ENCODE measurements around the gene MSH5. TPM values are rescaled to one million over a fixed set of nuclear protein-coding genes. Genes with fewer than 3 reads are reported as not detected.
A peak's percentile ranks its signal among the peaks of the same experiment; 100 is the strongest.

The MSH5 gene
- total and polyA plus RNA-seq, 2 of the 13 experiments (the other 11 are each of a cell fraction or from before 2014, with no cell fraction given), result 10.2 to 38.7 TPM

GRCh38 chr6:31729515-31729978 is 10.3 kb upstream of the MSH5 start (continued):
- no peak for TF ChIP-seq FOXO4 (CRISPR knock-in tag; conservative IDR thresholded peaks at IDR 0.05)
- no peak for TF ChIP-seq ARID2 (CRISPR knock-in tag; IDR thresholded peaks at IDR 0.05; ENCODE audit: borderline replicate concordance)
- 0 out of 2 replicates have a peak, but pooled peaks have one; percentile 33 for TF ChIP-seq SNAPC2 (CRISPR knock-in tag; IDR thresholded peaks at IDR 0.05)
- peak; percentile 71; the same call in 1 of the 2 replicates for TF ChIP-seq NKX3-1 (CRISPR knock-in tag; IDR thresholded peaks at IDR 0.05)
- TF ChIP-seq ZNF672 (CRISPR knock-in tag; IDR thresholded peaks at IDR 0.05), result no peak
- TF ChIP-seq POLR2A (IDR thresholded peaks at IDR 0.05; ENCODE audit: insufficient read depth in 1 of 2, low read depth in 2 of 2, low read length in 2 of 2), result peak in 1 of 2 experiments; percentile 74; a peak in 2 of 4 replicates
- no peak for TF ChIP-seq ZFAT (CRISPR knock-in tag; conservative IDR thresholded peaks at IDR 0.05)
- TF ChIP-seq ZBTB39 (CRISPR knock-in tag; IDR thresholded peaks at IDR 0.05), result no peak
- TF ChIP-seq GZF1 (CRISPR knock-in tag; IDR thresholded peaks at IDR 0.05), result peak; percentile 24; the same call in 1 of the 2 replicates
- no peak; the same call in 1 of the 2 replicates for TF ChIP-seq ZNF331 (CRISPR knock-in tag; IDR thresholded peaks at IDR 0.05)
- peak; percentile 70; the same call in 1 of the 2 replicates for TF ChIP-seq ZNF761 (CRISPR knock-in tag; conservative IDR thresholded peaks at IDR 0.05)
- TF ChIP-seq PHF21A (CRISPR knock-in tag; IDR thresholded peaks at IDR 0.05), result peak; percentile 77
- no peak for TF ChIP-seq ZNF17 (CRISPR knock-in tag; IDR thresholded peaks at IDR 0.05)
- TF ChIP-seq NFIB (CRISPR knock-in tag; IDR thresholded peaks at IDR 0.05; ENCODE audit: borderline replicate concordance), result no peak; the same call in 1 of the 2 replicates
- peak; percentile 79; the same call in 1 of the 2 replicates for TF ChIP-seq PRDM10 (CRISPR knock-in tag; IDR thresholded peaks at IDR 0.05; ENCODE audit: low read depth)
- TF ChIP-seq TMF1 (CRISPR knock-in tag; IDR thresholded peaks at IDR 0.05; ENCODE audit: low read depth), result 0 out of 2 replicates have a peak, but pooled peaks have one; percentile 8
- TF ChIP-seq PRDM15 (CRISPR knock-in tag; IDR thresholded peaks at IDR 0.05), result peak; percentile 68
- TF ChIP-seq TIGD3 (CRISPR knock-in tag; IDR thresholded peaks at IDR 0.05; ENCODE audit: borderline replicate concordance), result no peak

Measured in HepG2 (cell line).